NCI-H748 (cell line): ENCODE results near the gene DNAH8.
"Not testable (repeated sequence)": the region's sequence is repeated elsewhere in the genome, so short reads cannot be mapped to it uniquely, and the experiment has no call there.

ENCODE experiments used
- DNase-seq: peaks from one replicate; lab custom pipeline; 2025; ENCODE audit not compliant: unreplicated experiment; lab: John Stamatoyannopoulos, UW

Gene DNAH8

GRCh38 chr6:38827024-38827423, 111.9 kb downstream of the DNAH8 start:
- DNase-seq, result no peak

DNA sequence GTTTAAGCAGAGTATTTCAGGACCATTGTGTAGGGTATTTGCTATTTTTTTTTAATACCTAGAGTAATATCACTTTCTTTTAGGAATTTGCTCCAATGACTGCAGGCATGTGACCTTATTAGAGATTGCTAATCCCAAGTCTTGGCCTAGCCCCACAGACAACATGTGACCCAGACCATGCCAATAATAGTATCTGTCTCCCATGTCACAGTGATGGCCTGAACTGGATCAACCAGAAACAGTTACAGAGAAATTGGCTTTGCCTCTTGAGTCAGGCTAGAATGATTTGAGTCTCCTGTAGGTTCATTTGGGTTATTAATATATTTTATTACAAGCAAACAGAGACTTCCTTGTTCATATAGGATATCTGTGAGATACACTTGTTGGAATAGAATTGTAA, 116.8 kb downstream of the DNAH8 start:
- no peak for DNase-seq

DNA sequence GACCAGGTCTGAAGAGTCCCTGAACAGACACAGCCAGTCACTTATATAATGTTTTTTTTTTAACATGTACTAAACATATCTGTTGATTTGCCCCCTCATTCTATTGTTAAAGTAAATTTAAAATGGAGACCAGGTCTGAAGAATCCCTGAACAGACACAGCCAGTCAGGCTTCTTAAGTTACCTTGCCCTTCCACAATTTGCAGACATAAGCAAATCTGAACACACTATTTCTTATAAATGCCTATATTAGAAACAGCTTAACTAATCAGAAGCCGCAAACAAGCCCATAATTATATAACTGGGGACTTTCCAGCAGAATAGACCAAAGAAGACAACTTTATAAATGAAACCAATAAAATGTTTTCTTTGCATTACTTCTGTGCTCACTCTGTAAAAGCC, 118.2 kb downstream of the DNAH8 start:
- DNase-seq, result no peak

DNA sequence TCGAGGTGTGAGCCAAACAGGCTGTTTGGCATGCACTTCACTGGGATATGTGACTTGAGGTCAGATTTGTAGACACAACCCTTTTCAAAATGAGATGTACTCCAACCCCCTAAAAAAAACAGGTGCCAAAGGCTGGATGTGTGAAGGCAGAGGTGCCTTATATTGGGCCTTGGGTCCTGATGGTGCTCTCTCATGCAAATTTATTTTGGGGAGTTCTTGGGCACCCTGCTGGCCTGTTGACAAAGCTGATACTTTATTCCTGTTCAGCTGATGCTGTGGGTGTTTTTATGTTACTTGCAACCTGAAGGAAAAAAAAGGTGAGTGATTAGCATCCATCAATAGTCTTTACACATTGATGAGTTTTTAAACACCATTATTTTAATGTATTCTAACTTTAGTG, 121.5 kb downstream of the DNAH8 start:
- no peak for DNase-seq

GRCh38 chr6:38837101-38837500, 122.0 kb downstream of the DNAH8 start:
- no peak for DNase-seq

GRCh38 chr6:38843798-38844197, 128.7 kb downstream of the DNAH8 start:
- no peak for DNase-seq

GRCh38 chr6:38845931-38846330, 130.8 kb downstream of the DNAH8 start:
- DNase-seq, result no peak

- no peak for DNase-seq
These were observed 131.2 kb downstream of the DNAH8 start for GRCh38 chr6:38846361-38846760.

GRCh38 chr6:38846844-38847243, 131.7 kb downstream of the DNAH8 start:
- DNase-seq, result no peak

DNA sequence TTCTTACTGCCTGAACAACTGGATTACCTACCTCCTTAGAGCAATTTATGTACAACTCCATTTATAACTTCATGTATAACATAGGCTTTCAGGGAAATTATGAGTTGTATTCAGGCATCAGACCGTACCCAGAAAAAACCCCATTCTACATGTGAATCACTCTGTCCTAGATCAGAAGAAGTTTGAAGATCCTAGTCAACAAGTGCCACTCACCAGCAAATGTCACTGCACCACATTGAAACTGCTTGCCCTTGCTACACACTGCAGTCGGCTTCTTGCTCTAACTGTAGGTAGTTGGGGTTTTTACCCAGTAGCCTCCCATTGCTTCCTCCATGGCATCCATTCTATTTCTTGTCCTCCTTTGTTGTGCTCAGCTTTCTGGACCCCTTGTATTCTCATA, 132.4 kb downstream of the DNAH8 start:
- no peak for DNase-seq

DNA sequence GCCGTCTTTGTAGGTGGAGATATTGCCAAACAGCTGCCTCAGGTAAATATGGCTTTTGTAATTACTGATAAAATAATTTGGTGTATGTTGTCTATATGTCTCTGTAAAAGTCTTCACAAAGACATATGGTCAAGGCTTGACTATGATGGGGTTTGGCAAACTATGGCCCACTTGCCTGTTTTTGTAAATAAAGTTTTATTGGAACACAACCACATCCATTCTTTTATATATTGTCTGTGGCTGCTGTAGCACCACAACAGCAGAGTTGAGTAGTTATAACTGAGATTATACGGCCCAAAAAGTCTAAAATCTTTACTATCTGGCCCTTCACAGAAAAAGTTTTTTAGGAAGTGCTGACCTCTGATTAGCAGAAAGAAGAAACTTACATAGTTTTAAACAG, 133.6 kb downstream of the DNAH8 start:
- no peak for DNase-seq

GRCh38 chr6:38852215-38852614, 137.1 kb downstream of the DNAH8 start:
- no peak for DNase-seq

DNA sequence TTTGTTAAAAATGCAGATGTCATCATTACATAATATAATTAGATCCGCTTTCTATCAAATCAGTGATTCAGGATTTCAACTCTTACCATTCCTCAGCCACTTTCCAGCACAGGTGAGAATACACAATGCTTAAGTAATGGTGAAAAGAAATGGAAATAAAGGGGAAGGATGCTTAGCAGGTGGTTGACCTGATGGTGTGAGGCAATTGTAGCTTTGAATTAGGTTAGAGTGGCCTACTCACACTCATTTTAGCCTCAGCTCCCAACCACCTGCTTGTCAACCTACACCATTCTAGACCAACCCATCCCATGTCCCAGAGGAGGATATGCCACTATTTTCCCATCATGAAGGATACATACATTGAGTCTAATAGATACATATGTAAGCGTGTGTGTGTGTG, 138.1 kb downstream of the DNAH8 start:
- no peak for DNase-seq

GRCh38 chr6:38856492-38856891, 141.4 kb downstream of the DNAH8 start:
- DNase-seq, result no peak

GRCh38 chr6:38857815-38858214, 142.7 kb downstream of the DNAH8 start:
- no peak for DNase-seq

DNA sequence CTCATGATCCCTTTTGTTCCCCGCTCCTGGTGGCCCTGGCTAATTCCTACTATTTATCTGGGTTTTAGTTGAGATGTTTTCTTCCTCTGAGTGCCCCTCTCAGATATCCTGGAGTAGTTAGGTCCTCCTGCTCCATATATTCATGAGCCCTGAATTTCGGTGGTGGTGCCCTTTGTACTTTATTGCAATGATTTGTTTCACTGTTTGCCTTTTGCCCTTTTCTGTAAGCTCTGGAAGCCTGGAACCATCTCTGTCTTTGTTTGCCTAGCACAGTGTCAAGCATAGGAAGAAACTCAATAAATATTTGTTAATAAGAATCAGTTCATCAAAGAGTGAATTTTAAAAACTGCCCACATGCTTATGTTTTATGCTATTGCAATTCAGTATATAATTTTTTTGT, 144.9 kb downstream of the DNAH8 start:
- no peak for DNase-seq

DNA sequence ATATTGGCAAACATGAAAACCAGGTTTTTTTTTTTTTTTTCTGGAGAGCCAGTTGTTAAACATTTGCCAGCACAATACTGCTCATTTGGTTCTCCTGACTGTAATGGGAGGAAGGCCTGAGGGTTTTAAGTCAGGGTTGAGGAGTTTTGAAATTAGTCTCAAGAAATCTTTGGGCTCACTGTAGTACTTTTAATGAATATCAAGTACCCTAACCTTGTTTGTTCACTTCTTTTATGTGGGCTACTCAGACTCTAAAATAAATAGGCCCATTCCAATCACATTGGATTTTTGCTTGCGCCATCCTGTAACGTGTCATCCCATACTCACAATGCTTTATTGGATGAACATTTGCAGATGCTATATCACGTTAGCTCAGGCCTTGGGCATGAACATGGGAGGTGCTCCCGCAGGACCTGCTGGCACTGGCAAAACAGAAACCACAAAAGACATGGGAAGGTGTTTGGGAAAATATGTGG, 146.9 kb downstream of the DNAH8 start:
- DNase-seq, result no peak

DNA sequence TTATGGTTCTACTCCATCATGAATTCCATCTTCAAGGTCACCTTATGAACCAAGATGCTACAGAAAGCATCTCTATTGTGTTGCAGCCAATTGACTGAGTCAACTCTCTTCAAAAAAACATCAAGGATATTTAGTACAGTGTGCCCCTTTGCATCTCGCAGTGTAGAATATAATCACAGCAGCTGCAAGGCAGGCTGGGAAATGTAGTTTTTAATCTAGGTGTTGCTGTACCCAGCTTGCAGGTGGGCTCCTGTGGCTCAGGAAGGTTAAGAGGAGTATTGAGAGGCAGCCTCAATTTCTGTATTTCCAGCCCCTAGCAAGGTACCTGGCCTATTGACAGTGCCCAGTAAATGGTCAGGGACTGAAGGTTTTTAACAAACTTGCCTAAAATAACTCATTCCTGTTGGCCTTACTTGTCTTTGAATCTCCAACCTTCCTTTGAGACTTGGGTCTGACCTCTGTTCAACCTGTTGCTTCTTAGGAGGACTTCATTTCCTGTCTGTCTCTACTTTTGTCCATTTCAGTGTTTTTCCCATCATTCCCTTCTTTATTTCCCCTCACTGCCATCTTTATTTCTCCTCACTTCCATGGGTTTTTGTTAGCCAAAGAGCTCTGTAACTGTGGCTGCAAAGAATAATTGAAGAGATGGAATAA, 150.5 kb downstream of the DNAH8 start:
- no peak for DNase-seq

GRCh38 chr6:38867726-38868125, 152.6 kb downstream of the DNAH8 start:
- DNase-seq, result no peak

DNA sequence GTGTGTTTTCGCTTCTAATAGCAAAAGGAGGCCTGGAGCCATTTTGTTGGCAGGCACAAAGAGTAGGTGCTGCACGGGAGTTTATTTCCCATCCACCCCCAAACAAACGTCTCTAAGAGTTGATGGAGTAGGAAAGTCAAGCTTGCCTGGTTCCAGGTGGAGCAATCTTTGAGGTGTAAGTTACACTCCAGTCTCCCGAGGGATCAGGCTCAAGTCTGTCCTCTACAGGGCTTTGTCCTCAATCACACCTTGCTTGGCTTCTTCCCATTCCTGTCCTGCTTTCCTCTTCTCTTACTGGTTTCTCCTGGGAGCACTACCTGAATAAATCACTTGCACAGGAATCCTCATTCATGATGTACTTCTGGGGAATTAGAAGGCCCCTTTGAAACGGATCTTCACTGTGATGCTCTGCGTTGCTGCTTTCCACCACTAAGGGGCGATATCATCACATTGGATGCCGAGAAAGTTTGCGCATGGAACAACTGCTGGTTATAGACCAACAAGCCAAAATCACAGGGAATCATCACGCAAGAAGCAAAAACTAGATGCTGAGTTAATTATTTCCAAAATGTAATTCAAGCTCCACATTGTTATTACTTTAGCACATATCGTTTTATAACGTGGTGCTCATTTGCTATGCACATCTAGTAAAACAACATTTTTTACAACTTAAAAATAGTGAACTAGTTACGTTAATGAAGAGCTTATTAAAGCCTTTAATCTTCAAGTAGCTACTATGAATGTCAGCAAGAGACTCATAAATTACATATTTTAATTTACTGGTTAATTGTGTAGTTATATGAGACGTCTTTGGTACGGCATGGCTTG, 156.8 kb downstream of the DNAH8 start:
- peak; percentile 64 for DNase-seq

- DNase-seq, result no peak
These were observed 157.9 kb downstream of the DNAH8 start for GRCh38 chr6:38873001-38873400.

DNA sequence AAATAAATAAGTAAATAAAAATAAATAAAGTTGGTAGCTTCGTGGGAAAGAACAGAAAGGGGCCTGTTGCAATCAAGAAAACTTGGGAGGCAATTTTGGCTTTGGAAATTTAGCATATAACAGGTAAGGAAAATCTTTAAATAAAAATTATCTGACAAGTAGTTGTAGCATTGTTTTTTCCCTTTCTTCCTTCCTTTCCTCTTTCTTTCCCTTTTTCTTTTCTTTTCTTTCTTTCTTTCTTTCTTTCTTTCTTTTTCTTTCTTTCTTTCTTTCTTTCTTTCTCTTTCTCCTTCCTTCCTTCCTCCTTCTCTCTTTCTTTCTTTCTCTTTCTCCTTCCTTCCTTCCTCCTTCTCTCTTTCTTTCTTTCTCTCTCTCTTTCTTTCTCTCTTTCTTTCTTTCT, 158.7 kb downstream of the DNAH8 start:
- DNase-seq, result not testable (repeated sequence)

GRCh38 chr6:38876475-38876874, 161.4 kb downstream of the DNAH8 start:
- no peak for DNase-seq
